WTC11 (cell line): ENCODE measurements around the gene UGGT2. TPM values are rescaled to one million over a fixed set of nuclear protein-coding genes. Genes with fewer than 3 reads are reported as not detected.

Experiments used
- ATAC-seq: fragments of 200-7000 bp; cut with Tn5 transposase; 2 replicates; pipeline ENCODE4 v1.10.0; 2021; ENCODE audit warnings: mild to moderate bottlenecking, moderate library complexity
- CTCF ChIA-PET: fragments of 300-600 bp; sonication (Branson Sonifier 250); formaldehyde crosslinking; loops from one replicate; lab custom pipeline; 2021; ENCODE audit warnings: antibody characterized with exemption; lab: Charles Lee
- POLR2A ChIA-PET: fragments of 350-600 bp; sonication (Branson Sonifier 250); formaldehyde crosslinking; loops from one replicate; lab custom pipeline; 2021; ENCODE audit warnings: antibody characterized with exemption; lab: Charles Lee
- DNase-seq: peaks from one replicate; pipeline ENCODE4 v3.0.0; 2021; ENCODE audit warnings: low spot score
- H3K27ac Mint-ChIP-seq: 2 replicates; pipeline ENCODE4 v1.8.0; 2021; ENCODE audit warnings: mixed read lengths
- H3K27me3 Mint-ChIP-seq: 2 replicates; pipeline ENCODE4 v1.8.0; 2021; ENCODE audit warnings: low read depth, mild to moderate bottlenecking, moderate library complexity, mixed read lengths
- H3K36me3 Mint-ChIP-seq: 2 replicates; pipeline ENCODE4 v1.8.0; 2021; ENCODE audit warnings: mixed read lengths
- H3K4me1 Mint-ChIP-seq: 2 replicates; pipeline ENCODE4 v1.8.0; 2022; ENCODE audit warnings: mixed read lengths
- H3K4me3 Mint-ChIP-seq: 2 replicates; pipeline ENCODE4 v1.8.0; 2021; ENCODE audit warnings: mild to moderate bottlenecking, moderate library complexity, mixed read lengths
- H3K9me3 Mint-ChIP-seq: 2 replicates; pipeline ENCODE4 v1.8.0; 2021; ENCODE audit warnings: mixed read lengths
- AFF4 ChIP-seq: sonication (generic); formaldehyde crosslinking; IDR thresholded peaks from 2 replicates; pipeline ENCODE4 v1.8.1; 2023; ENCODE audit warnings: mild to moderate bottlenecking, missing genetic modification reagents, borderline replicate concordance
- ATF2 ChIP-seq: sonication (generic); formaldehyde crosslinking; IDR thresholded peaks from 2 replicates; pipeline ENCODE4 v1.8.1; 2022; ENCODE audit warnings: low read depth, missing genetic modification reagents, borderline replicate concordance
- CREB1 ChIP-seq: sonication (generic); formaldehyde crosslinking; IDR thresholded peaks from 2 replicates; pipeline ENCODE4 v1.8.0; 2023; ENCODE audit warnings: mild to moderate bottlenecking, missing genetic modification reagents
- CTCF ChIP-seq: fragments of 200-600 bp; IDR thresholded peaks from 2 replicates; pipeline ENCODE4 v1.8.0; 2022; ENCODE audit warnings: antibody characterized with exemption
- E2F4 ChIP-seq: sonication (generic); formaldehyde crosslinking; IDR thresholded peaks from 2 replicates; pipeline ENCODE4 v1.8.1; 2022; ENCODE audit warnings: low read depth, mild to moderate bottlenecking, moderate library complexity, missing genetic modification reagents, borderline replicate concordance
- E2F5 ChIP-seq: sonication (generic); formaldehyde crosslinking; IDR thresholded peaks from 2 replicates; pipeline ENCODE4 v1.8.1; 2022; ENCODE audit warnings: mild to moderate bottlenecking, moderate library complexity, missing genetic modification reagents
- ERG ChIP-seq: fragments of 250-450 bp; sonication (Bioruptor Pico); IDR thresholded peaks from 2 replicates; pipeline ENCODE4 v1.8.0; 2021; ENCODE audit warnings: mild to moderate bottlenecking
- ETV6 ChIP-seq: sonication (generic); formaldehyde crosslinking; IDR thresholded peaks from 2 replicates; pipeline ENCODE4 v1.8.1; 2022; ENCODE audit warnings: mild to moderate bottlenecking, missing genetic modification reagents
- FOXK1 ChIP-seq: sonication (generic); formaldehyde crosslinking; IDR thresholded peaks from 2 replicates; pipeline ENCODE4 v1.8.0; 2022; ENCODE audit warnings: mild to moderate bottlenecking, moderate library complexity, missing genetic modification reagents
- FOXP4 ChIP-seq: sonication (generic); formaldehyde crosslinking; IDR thresholded peaks from 2 replicates; pipeline ENCODE4 v1.8.0; 2022; ENCODE audit warnings: mild to moderate bottlenecking, missing genetic modification reagents
- JAZF1 ChIP-seq: fragments of 250-450 bp; sonication (Bioruptor Pico); IDR thresholded peaks from 2 replicates; pipeline ENCODE4 v1.9.0; 2021; ENCODE audit warnings: moderate library complexity, mild to moderate bottlenecking, inconsistent platforms
- MAX ChIP-seq: sonication (generic); formaldehyde crosslinking; IDR thresholded peaks from 2 replicates; pipeline ENCODE4 v1.8.0; 2022; ENCODE audit warnings: mild to moderate bottlenecking, missing genetic modification reagents
- MLX ChIP-seq: sonication (generic); formaldehyde crosslinking; IDR thresholded peaks from 2 replicates; pipeline ENCODE4 v1.8.1; 2023; ENCODE audit warnings: mild to moderate bottlenecking, missing genetic modification reagents, moderate library complexity
- OVOL2 ChIP-seq: fragments of 250-450 bp; sonication (Bioruptor Pico); IDR thresholded peaks from 2 replicates; pipeline ENCODE4 v1.9.0; 2021; ENCODE audit warnings: mild to moderate bottlenecking, borderline replicate concordance
- TCF7 ChIP-seq: sonication (generic); formaldehyde crosslinking; IDR thresholded peaks from 2 replicates; pipeline ENCODE4 v1.8.0; 2022; ENCODE audit warnings: mild to moderate bottlenecking, low read depth, missing genetic modification reagents, moderate library complexity
- ZNF263 ChIP-seq: sonication (generic); formaldehyde crosslinking; IDR thresholded peaks from 2 replicates; pipeline ENCODE4 v1.8.1; 2022; ENCODE audit warnings: low read depth, mild to moderate bottlenecking, moderate library complexity, missing genetic modification reagents
- ZNF396 ChIP-seq: fragments of 250-450 bp; sonication (Bioruptor Pico); IDR thresholded peaks from 2 replicates; pipeline ENCODE4 v1.8.0; 2021; ENCODE audit warnings: mild to moderate bottlenecking, moderate library complexity, borderline replicate concordance
- ZNF416 ChIP-seq: fragments of 250-450 bp; sonication (Bioruptor Pico); IDR thresholded peaks from 2 replicates; pipeline ENCODE4 v1.9.0; 2021; ENCODE audit warnings: mild to moderate bottlenecking, inconsistent platforms
- ZNF423 ChIP-seq: fragments of 250-450 bp; sonication (Bioruptor Pico); IDR thresholded peaks from 2 replicates; pipeline ENCODE4 v2.1.2; 2022; ENCODE audit warnings: mild to moderate bottlenecking, moderate library complexity
- ZNF671 ChIP-seq: fragments of 250-450 bp; sonication (Bioruptor Pico); IDR thresholded peaks from 2 replicates; pipeline ENCODE4 v1.8.0; 2021; ENCODE audit warnings: mild to moderate bottlenecking
- total RNA-seq: library from RNA; stranded (reverse); gene quantifications from 3 replicates; pipeline ENCODE4 v1.2.3, GENCODE V29; 2021

UGGT2 gene
- total RNA-seq, 1 experiment from 2014 or later = 31.1 TPM

GRCh38 chr13:96089749-96090239 is 36.6 kb upstream of the UGGT2 start, which contains the start of gene HS6ST3 (continued):
- TF ChIP-seq AFF4 (CRISPR knock-in tag) (no peak), ETV6 (CRISPR knock-in tag) (no peak), ERG (CRISPR knock-in tag) (no peak), ZNF396 (CRISPR knock-in tag) (no peak), ZNF671 (no peak), E2F5 (CRISPR knock-in tag) (peak; percentile 40; the same call in 1 of the 2 replicates), MLX (no peak), FOXK1 (0 out of 2 replicates have a peak, but pooled peaks have one; percentile 30), ZNF263 (CRISPR knock-in tag) (peak; percentile 87; the same call in 1 of the 2 replicates)

GRCh38 chr13:96089139-96089538 is 35.9 kb upstream of the UGGT2 start:
- H3K9me3 Mint-ChIP-seq = no peaks in the 10 kb centered on the region
- ChIA-PET POLR2A (interaction anchor here (0.9 kb wide), 1 partner anchor 36 kb away, joined by 5 read pairs; the partner anchor contains the start of gene UGGT2), CTCF (interaction anchor here (1.6 kb wide), 1 partner anchor 16 kb away, joined by 5 read pairs; no protein-coding TSS in a partner anchor)
- DNase-seq (no peak), ATAC-seq (no peak)
- no peaks in the 10 kb centered on the region for H3K36me3 Mint-ChIP-seq
- peaks cover 40% of the 10 kb centered on the region for H3K4me1 Mint-ChIP-seq
- no peak overlapping the region for H3K27ac Mint-ChIP-seq
- H3K27me3 Mint-ChIP-seq = peaks cover 57% of the 10 kb centered on the region
- H3K4me3 Mint-ChIP-seq = peak overlapping the region; percentile 69
- TF ChIP-seq TCF7 (CRISPR knock-in tag) (no peak), OVOL2 (no peak), MAX (CRISPR knock-in tag) (no peak), ZNF416 (no peak), ZNF423 (CRISPR knock-in tag) (no peak), E2F5 (CRISPR knock-in tag) (no peak), E2F4 (no peak), JAZF1 (CRISPR knock-in tag) (no peak), CREB1 (CRISPR knock-in tag) (no peak), CTCF (no peak), FOXP4 (CRISPR knock-in tag) (no peak), ATF2 (CRISPR knock-in tag) (no peak)
